Cortex of kidney (tissue), 1 donor: ENCODE data around the gene ARMC6.
A peak's percentile ranks its signal among the peaks of the same experiment; 100 is the strongest.

Source experiments
- DNase-seq: peaks from one replicate; lab custom pipeline; 2025; lab: John Stamatoyannopoulos, UW

ARMC6 gene

DNA sequence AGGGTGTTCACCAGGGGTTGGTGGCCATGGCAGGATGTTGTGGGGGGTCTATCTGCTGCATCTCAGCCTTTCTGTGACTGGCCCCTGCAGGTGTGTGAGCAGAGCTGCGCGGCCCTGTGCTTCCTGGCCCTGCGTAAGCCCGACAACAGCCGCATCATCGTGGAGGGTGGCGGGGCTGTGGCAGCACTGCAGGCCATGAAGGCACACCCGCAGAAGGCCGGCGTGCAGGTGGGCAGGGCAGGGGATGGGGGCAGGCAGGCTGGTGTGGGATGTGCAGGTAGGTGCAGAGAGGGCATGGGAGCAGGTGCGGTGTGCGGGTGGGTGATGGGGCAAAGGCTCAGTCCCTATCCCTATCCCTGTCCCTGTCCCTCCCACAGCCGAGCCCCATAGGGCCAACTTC is 22.3 kb downstream of the ARMC6 start:
- no peak for DNase-seq

DNA sequence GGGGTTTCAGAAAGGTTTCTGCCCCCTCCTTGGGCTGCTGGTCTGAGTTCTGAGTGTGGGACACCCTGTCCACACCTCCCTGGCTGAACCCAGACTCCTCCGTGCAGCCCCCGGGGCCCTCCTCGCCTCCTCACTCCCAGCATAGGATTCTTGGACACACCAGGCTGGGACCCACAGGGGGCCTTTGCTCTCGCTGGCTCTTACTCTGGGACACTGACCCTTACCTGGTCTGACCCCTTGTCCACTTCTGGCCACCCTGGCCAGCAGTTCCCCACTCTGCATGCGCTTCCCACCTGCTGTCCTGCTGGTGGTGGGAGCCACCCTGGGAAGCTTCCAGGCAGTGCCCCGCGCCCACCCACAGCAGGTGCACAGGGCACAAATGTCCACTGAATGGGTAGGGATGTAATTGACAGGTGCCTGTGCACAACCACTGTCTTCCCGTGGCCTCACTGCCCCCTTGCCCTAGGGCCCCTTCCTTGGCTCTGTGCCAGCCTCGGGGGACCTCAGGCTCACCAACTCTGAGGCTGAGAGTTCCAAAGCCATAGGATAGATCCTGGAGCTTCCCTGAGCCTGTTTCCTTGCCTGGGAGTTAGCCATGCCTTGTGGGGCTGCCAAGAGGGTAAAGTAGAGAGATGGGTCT is 23.4 kb downstream of the ARMC6 start:
- DNase-seq: no peak

DNA sequence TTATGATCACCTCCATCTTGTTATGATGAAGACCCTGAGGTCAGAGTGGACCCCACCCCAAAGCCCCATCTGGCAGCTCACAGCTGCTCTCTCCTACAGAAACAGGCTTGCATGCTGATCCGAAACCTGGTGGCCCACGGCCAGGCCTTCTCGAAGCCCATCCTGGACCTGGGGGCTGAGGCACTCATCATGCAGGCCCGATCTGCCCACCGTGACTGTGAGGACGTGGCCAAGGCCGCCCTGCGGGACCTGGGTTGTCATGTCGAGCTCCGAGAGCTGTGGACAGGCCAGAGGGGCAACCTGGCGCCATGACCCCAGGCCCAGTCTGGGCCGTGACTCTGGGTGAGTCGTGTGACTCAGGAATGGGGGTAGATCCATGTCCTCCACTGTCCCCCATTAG is 23.9 kb downstream of the ARMC6 start:
- DNase-seq: no peak

DNA sequence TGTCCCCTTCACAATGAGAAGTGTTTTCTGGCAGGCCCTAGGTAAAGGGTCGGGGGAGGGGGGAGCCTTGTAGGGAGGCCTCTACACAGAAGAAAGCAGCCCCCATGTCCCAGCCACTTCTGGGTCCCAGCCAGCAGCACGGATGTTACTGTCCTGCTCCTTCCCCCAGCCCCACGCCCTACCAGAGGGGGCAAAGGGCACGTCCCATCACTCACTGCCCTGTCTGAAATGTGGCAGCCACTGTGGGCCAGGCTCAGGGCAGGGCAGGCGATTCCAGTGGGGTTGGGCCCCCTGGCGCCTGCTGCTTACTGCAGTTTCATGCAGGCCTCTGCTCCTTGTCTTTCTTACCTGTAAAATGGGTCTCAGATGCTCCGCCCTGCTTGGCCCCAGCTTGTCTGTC is 24.3 kb downstream of the ARMC6 start:
- no peak for DNase-seq

DNA sequence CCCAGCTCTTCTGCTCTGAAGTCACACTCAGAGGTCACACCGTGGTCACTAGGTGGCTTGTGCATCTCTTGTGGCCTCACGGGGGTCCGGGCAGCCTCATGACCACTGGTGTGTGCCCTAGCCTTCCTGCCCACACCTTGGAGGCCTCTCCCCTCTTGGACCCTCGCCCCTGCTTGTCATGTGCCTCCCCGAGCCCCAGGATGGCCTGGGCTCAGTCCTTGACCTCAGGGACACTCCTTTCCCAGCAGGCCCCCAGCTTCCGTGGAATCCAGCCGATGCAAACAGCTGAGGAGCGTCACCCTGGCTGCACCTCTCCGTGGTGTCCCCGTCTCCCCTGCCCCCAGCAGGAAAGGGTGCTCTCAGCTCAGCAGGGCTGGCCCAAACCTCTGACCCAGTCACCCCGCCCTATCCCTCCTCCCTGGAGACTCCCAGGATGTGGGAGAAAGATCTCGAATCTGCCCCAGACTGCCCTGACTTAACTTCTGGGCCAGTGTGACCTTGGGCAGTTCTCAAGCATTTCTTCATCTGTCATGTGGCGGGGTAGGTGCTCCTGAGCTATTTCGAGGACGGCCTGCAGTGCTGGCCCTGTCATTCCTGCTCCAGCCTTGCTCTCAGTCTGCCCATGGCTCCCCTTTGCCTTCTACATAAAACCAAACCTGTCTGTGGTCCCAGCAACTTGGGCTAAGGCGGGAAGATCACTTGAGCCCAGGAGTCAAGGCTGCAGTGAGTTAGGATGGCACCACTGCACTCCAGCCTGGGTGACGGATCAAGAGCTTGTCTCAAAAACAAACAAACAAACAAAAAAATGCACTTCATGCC is 25.8 kb downstream of the ARMC6 start:
- DNase-seq: no peak

DNA sequence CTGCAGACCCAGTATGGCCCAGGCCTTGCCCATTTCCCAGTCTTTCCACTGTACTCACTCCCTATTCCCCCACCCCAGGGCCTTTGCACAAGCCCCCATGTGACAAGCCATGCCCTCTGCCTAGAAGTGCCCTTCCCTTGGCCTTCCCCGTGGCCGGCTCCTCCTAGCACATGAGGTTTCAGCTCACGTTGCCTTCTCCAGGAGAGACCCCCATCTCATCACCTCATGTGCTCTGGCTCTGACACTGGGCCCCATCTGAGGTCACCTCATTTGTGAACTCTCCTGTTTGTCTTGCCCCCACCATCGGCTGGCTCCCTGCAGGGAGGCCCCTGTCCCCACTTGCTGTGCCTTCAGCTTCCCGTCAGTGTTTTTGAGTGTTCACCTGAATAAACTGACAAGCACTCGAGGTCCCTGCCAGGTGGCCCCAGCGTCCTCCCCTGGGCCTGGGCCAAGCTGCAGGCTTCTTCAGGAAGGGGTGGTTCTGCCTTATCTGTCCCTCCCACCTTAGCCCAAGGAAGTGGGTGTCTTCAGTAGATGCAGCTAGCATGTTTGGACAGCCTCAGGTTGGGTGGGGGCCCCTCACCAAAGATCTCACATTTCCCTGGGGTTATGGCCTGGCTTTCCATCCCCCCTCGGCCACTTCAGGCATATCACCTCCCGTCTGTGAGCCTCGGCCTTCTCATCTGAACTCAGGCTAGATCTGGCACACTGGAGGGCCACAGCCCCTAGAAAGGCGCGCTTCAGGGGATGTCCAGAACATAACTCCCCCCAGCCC is 26.6 kb downstream of the ARMC6 start:
- no peak for DNase-seq

DNA sequence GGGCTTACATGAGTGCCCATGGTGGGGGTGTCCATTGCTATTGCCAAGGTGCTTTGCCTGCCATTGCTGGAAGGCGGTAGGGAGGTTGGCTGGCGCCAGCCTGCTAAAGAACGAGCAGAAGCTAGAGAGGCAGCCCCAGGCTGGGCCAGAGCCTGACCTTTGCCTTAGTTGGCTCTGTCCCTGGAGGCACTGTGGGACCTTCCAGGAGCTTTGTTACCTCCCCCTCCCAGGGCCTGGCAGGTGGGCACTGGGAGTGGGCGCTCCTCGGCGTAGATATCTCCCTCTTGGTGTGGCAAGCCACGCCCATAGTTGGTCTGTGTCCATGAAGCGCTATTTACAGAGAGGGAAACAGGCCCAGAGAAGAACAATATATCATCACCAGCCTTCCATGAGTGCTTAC is 28.1 kb downstream of the ARMC6 start:
- no peak for DNase-seq

DNA sequence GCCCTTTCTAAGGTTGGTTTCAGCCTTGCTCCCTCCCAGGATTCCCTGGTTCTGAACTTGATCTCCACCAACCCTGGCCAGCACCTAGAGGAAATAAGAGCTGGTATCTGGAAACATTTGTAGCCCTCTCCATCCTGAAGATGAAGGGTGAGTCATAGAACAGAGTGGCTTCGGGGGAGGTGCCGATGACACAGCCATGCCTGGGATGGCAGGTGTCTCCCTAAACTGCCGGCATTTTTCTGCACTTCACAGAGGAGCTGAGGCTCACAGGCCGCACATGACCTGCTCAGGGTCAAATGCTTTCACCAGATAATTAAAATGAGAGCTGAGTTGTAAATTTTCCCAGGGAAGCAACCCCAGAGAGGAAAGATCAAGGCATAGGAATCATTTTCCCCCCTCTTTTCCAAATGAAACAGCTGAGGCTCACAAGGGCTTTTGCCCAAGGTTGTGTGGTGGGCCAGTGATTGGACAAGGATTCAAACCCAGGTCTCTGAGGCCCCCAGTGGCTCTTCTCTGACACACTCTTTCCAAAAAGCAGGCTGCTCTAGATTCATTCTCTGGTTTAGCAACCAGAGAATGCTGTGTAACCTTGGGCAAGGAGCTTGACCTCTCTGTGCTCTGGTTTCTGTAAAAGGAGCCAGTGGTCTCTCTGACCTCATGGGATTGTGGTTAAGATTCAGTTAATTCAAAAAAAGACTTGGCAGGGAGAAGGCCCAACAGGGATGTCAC is 29.2 kb downstream of the ARMC6 start:
- no peak for DNase-seq

DNA sequence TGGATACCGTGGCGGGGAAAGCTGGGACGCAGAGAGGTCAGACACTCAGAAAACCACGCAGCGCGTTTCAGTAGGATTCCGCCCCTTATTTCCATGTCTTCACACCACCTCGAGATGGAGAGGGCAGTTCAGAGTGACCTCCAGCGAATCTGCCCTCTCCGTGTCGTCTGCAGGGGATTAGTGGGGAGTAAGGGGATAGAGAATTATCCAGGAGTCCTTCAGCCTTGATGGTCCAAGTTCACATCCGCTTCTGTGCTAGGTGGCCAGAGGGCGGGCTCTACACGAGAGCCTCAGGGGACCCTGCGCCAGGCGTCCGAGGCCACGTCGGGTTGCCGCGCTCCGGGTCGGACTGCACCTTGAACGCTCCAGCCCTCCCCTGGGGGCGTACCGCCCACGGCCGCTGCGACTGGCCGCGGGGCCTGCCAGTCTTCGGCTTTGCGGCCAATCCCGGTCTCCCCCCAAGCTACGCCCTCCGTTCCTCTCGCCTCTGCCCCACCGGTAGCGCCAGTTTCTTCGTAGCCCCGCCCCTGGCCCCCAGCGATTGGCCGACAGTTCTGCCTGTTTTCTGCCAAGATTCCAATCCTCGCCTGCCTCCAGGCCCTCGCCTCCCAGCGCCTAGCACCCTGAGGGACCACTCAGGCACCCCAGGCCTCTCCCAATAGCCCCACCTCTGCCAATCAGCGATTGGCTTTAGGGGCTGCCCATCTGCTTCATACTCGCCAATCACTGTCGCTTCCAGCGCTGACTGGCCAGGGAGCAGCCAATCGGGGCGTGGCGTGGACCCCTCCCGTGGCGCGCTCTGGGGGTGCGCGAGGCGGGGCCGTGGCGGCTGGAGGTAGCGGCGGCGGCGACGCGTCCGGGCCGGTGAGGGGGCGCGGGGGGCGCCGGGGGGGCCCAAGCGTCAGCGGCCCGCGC is 30.0 kb downstream of the ARMC6 start, which contains the start of gene SLC25A42:
TSS of gene SLC25A42 (plus strand) at position 812 of the 915 bp plus-strand sequence. CDS start 32,131 bp downstream, outside the sequence.
- DNase-seq: peak; percentile 89

DNA sequence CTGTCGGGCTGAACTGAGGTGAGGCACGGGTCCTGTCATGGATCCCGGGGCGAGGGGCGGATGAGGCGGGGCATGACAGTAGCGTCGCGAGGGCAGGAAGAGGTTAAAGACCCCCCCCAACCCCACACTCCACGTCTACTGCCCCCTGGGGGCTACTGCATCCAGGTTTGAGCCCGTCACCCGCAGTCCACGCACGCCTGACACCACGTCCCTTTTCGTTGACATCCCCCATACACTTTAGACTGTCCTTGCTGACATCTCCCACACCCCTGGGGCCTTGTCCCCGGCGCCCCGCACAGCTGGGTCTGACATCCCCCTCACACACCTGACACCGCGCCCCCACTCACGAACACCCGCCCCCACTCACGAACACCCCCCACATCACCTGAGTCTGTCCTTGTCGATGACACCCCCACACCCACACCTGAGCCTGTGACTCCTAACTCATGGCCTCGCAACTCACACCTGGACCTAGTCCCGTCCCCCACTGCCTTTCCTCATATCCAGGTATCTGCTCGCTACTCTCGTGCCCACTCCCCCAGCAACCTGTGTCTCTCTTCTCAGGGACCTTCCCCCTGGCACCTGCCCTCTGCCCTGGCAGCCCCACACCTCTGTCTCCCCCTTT is 30.8 kb downstream of the ARMC6 start:
- DNase-seq: no peak

DNA sequence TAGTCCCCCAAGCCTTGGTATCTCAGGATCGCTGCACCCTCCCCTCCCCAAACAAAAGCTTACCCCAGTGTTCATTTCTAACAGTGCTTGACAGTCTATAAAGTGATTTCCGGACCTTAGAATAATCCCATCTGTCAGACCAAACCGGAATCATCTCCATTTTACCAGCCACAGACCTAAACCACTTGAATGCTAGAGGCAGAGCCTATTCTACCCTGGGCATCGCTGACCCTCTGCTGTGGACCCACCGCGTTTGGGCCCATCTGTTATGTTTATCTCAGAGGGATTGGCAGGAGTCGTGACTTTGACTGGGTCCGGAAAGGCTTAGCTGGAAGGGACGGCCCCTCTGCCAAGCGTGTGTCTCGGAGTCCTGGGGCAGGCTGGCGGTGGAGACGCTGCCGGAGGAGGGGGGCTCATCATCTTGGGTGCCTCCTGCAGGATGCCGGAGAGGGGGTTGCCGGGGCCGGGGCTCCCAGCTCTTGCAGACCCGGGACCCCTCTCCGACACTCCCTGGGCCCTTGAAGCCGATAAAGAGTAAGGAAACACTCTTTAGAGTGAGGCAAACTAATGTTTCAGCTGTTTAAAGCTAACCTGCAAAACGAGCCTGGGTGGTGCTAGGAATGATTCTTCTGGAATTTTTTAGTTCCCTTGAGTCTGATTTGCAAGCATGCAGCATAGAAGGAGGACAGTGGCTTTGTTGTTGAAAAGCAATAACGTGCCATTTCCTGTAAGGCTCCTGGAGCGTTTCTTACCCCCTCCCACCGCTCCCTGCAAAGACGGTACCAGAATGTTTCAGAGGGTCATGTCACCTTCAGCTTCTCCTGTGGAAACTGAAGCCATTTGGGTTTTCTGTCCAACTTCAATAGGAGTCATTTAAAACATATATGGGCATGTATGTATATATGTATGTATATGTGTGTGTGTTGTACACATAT is 31.7 kb downstream of the ARMC6 start:
- no peak for DNase-seq

DNA sequence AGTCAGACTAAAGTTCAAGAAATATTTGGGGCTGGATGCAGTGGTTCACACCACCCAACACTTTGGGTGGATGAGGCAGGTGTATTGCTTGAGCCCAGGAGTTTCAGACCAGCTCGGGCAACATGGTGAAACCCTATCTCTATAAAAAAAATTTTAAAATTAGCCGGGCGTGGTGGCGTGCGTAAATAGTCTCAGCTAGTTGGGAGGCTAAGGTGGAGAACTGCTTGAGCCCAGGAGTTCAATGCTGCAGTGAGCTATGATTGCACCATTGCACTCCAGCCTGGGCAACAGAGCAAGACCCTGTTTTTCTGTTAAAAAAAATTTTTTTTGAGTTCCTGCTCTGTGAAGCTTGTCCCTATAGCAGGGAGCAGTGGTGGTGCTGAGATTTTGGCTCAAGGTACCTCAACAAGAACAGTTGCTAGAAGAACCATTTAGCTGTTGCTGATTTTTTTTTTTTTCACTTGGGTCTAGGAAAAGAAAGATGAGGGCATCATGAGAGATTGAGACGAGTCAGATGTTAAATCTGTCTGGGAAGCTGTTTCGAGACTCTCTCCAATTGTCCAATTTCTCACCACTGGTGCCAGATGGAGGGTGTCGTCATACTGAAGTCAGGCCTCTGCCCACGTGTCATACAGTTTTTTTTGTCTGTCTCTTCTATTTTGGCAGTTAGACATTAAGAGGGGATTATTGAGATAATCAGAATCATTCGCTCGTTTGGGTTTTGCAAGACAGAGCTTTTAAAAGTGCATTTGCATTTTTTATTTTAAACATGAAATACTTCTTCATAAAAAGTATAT is 34.1 kb downstream of the ARMC6 start:
- no peak for DNase-seq

DNA sequence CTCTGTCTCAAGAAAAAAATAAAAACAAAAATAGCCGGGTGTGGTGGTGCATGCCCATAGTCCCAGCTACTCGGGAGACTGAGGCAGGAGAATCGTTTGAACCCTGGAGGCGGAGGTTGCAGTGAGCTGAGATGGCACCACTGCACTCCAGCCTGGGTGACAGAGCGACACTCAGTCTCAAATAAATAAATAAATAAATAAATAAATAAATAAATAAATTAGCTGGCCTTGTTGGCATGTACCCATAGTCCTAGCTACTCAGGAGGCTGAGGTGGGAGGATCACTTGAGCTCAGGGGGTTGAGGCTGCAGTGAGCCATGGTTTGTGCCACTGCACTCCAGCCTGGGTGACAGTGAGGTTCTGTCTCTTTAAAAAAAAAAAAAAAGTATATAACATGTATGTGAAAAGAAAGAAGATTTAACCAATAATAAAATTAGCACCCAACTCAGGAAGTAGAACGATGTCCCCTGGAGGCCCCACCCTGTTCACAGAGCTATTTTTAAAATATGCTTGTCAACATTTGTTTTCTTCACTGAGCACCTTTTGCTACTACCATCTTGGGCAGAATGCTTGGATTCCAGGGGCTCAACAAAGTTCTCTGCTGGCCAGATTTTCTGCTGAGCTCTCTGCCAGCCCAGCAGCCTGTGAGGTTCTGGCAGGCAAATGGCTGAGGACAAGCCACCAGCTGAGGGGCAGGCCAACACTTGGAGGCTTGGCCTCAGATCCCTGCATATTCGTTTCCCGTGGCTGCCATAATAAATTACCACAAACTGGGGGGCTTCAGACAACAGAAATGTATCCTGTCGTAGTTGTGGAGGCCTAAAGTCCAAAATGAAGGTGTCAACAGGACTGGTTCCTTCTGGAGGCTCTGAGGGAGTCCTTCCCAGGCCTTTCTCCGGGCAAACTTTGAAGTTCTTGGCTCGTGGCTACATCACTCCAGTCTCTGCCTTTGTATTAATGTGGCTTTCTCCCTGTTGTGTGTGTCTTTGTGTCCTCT is 35.6 kb downstream of the ARMC6 start:
- no peak for DNase-seq

DNA sequence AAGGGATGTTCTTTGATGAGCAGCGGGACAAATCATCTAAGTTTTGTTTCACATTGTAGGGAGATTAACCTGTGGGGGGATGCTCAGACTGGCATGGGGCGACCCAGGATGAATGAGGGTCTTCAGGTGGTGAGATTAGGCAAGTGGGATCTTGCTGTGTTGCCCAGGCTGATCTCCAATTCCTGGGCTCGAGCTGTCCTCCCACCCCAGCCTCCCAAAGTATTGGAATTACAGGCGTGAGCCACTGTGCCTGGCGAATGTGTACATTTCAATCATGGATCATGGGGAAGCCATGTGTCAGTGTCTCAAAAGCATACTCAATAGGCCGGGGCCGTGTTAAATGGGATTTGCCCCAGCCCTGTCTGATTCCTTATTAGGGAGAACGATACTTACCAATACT is 38.5 kb downstream of the ARMC6 start:
- no peak for DNase-seq

DNA sequence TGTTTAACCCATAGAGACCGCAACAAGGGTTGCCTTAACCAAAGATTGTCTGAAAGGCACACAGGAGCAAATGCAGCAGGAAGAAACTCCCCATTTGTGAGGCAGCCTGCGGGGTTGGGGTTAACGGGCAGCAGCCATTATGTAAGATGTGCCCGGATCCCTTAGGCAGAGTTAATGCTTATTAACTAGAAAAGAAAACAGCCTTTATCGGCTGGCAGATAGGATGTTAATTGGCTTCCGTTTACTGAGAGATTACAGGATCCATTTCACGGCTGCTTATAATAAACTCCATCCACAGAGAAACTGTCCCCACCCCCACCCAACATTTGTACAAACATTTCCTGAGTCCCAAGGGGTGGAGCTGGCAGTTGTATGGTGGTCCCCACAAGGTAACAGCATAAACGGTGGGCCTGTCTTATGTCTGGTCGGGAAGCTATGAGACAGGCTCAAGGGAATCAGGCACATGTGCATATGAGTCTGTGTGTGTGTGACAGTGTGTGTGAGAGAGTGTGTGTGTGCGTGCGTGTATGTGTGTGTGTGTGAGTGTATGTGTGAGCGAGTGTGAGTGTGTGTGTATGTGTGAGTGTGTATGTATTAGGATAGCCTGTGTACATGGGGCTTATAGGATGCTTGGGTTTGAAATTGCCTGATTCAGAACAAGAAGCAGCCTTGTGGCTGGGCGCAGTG is 40.9 kb downstream of the ARMC6 start:
- DNase-seq: no peak

DNA sequence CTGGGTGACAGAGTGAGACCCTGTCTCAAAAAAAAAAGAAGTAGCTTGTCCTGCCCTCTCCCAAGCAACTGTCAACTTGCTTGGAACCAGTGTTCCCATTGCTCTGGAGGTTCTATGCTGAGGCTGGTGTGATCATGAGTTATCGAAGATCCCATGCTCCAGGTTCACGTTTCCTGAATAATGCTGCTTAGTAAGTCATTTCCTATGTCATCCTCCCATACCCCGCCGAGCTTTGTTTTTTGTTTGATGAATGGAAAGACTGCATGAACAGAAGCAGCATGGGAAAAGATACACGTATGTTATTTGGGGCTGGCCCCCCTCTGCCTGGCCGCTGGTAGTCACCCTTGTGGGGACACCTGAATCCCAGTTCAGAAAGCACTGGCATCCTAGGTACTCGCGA is 41.7 kb downstream of the ARMC6 start:
- DNase-seq: no peak

DNA sequence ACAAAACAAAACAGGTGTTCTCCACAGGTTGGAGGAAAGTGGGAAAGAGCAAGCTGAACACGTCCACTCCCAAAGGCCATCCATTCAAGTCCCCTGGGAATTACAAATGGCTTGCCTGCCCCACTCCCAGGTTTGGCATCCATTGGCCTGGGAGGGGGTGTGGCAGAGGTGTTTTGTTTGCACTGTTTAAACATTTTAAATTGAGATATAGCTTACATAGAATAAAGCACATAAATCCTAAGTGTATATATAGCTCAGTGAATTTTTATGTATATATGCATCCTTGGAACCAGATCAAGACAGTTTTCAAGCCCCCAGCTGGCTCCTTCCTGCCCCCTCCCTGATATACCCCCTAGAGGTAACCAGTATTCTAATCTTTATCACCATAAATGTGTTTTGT is 43.1 kb downstream of the ARMC6 start:
- no peak for DNase-seq
